IPS DF 19.7 (cell line): ENCODE data around the gene GRAMD4.

Experiments
- DNase-seq: peaks from one replicate; pipeline ENCODE4 v3.0.0-alpha.2; 2013; ENCODE audit warnings: low read depth, low spot score

GRAMD4 gene

GRCh38 chr22:46596819-46597218, 23.4 kb upstream of the GRAMD4 start:
- no peak for DNase-seq

GRCh38 chr22:46598224-46598623, 22.0 kb upstream of the GRAMD4 start:
- DNase-seq: no peak

GRCh38 chr22:46598737-46599424, 21.3 kb upstream of the GRAMD4 start:
- no peak for DNase-seq

GRCh38 chr22:46600273-46600796, 19.9 kb upstream of the GRAMD4 start:
- DNase-seq: no peak

- no peak for DNase-seq
Measured at GRCh38 chr22:46602025-46602424, 18.2 kb upstream of the GRAMD4 start.

- no peak for DNase-seq
Measured at GRCh38 chr22:46604306-46604690, 15.9 kb upstream of the GRAMD4 start.

- DNase-seq: no peak
Measured at GRCh38 chr22:46605117-46605516, 15.1 kb upstream of the GRAMD4 start.

- no peak for DNase-seq
Measured at GRCh38 chr22:46606886-46607285, 13.3 kb upstream of the GRAMD4 start.

GRCh38 chr22:46607483-46608114, 12.6 kb upstream of the GRAMD4 start:
- DNase-seq: no peak

- no peak for DNase-seq
Measured at GRCh38 chr22:46609175-46609690, 11.0 kb upstream of the GRAMD4 start.

- DNase-seq: no peak
Measured at GRCh38 chr22:46609724-46610201, 10.4 kb upstream of the GRAMD4 start.

GRCh38 chr22:46610356-46610755, 9.8 kb upstream of the GRAMD4 start:
- no peak for DNase-seq

- no peak for DNase-seq
Measured at GRCh38 chr22:46611189-46611588, 9.0 kb upstream of the GRAMD4 start.

- no peak for DNase-seq
Measured at GRCh38 chr22:46612341-46612903, 7.8 kb upstream of the GRAMD4 start.

- DNase-seq: no peak
Measured at GRCh38 chr22:46612904-46613605, 7.1 kb upstream of the GRAMD4 start.

- DNase-seq: no peak
Measured at GRCh38 chr22:46613606-46614021, 6.6 kb upstream of the GRAMD4 start.

GRCh38 chr22:46614025-46614931, 5.9 kb upstream of the GRAMD4 start:
- no peak for DNase-seq

- DNase-seq: no peak
Measured at GRCh38 chr22:46617207-46617985, 2.8 kb upstream of the GRAMD4 start.

- DNase-seq: no peak
Measured at GRCh38 chr22:46617986-46618647, 2.1 kb upstream of the GRAMD4 start.

- DNase-seq: no peak
Measured at GRCh38 chr22:46618667-46619066, 1.5 kb upstream of the GRAMD4 start.
